HG02840 (cell line): ENCODE results near the gene SASS6.

ENCODE experiments used
- ATAC-seq: cut with Tn5 transposase; IDR thresholded peaks from one replicate; pipeline ENCODE4 v1.9.1; 2021; ENCODE audit warnings: mild to moderate bottlenecking, moderate library complexity, moderate number of reproducible peaks; ENCODE audit not compliant: unreplicated experiment, low FRiP score

SASS6 gene

GRCh38 chr1:100132566-100133477, at the start of gene SASS6, which contains the start of gene TRMT13:
TSS of gene SASS6 (minus strand) at chr1:100132930. CDS start at chr1:100132814, 116 bp downstream.
TSS of gene TRMT13 (plus strand) at chr1:100133163. CDS start at chr1:100133169, 6 bp downstream.
- peak; percentile 91 for ATAC-seq

- ATAC-seq: no peak
These were observed 45.4 kb upstream of the SASS6 start, which contains the start of gene LRRC39 for GRCh38 chr1:100178091-100178490. TSS of gene LRRC39 (minus strand) at chr1:100178256. CDS start at chr1:100168516, 9,740 bp downstream.

GRCh38 chr1:100177295-100178041, 44.7 kb upstream of the SASS6 start:
- no peak for ATAC-seq

- no peak for ATAC-seq
These were observed 35.3 kb upstream of the SASS6 start for GRCh38 chr1:100168051-100168450.

- no peak for ATAC-seq
These were observed 32.0 kb upstream of the SASS6 start for GRCh38 chr1:100164702-100165101.

GRCh38 chr1:100164216-100164615, 31.5 kb upstream of the SASS6 start:
- ATAC-seq: no peak

GRCh38 chr1:100162881-100163280, 30.2 kb upstream of the SASS6 start:
- ATAC-seq: no peak

- ATAC-seq: no peak
These were observed 19.5 kb upstream of the SASS6 start for GRCh38 chr1:100152271-100152670.

- no peak for ATAC-seq
These were observed 18.9 kb upstream of the SASS6 start for GRCh38 chr1:100151679-100152078.

GRCh38 chr1:100147875-100148274, 15.1 kb upstream of the SASS6 start:
- no peak for ATAC-seq

GRCh38 chr1:100146958-100147357, 14.2 kb upstream of the SASS6 start:
- ATAC-seq: no peak

- no peak for ATAC-seq
These were observed 12.4 kb upstream of the SASS6 start for GRCh38 chr1:100145116-100145515.

GRCh38 chr1:100142343-100142742, 9.6 kb upstream of the SASS6 start:
- no peak for ATAC-seq

GRCh38 chr1:100141192-100141591, 8.5 kb upstream of the SASS6 start:
- ATAC-seq: no peak

GRCh38 chr1:100137602-100138001, 4.9 kb upstream of the SASS6 start:
- ATAC-seq: no peak

GRCh38 chr1:100134872-100135271, 2.1 kb upstream of the SASS6 start:
- no peak for ATAC-seq

GRCh38 chr1:100131623-100132022, 1.1 kb downstream of the SASS6 start:
- ATAC-seq: no peak

- no peak for ATAC-seq
These were observed 2.1 kb downstream of the SASS6 start for GRCh38 chr1:100130552-100131077.

- ATAC-seq: no peak
These were observed 5.5 kb downstream of the SASS6 start for GRCh38 chr1:100127226-100127625.

- no peak for ATAC-seq
These were observed 10.6 kb downstream of the SASS6 start for GRCh38 chr1:100122177-100122576.

GRCh38 chr1:100115524-100115923, 17.2 kb downstream of the SASS6 start:
- no peak for ATAC-seq
